Neural cell (in vitro differentiated cells): ENCODE results near the gene ZNF407.

Experiments
- CTCF ChIP-seq: fragments of 450-650 bp; IDR thresholded peaks from 2 replicates; pipeline ENCODE4 v1.5.1; 2014; ENCODE audit warnings: antibody characterized with exemption, mild to moderate bottlenecking, moderate library complexity; ENCODE audit not compliant: poor library complexity, severe bottlenecking
- EP300 ChIP-seq: fragments of 450-650 bp; conservative IDR thresholded peaks from 2 replicates; pipeline ENCODE4 v1.6.1; 2014; ENCODE audit warnings: antibody characterized with exemption, mild to moderate bottlenecking, moderate library complexity; ENCODE audit not compliant: poor library complexity, severe bottlenecking
- EZH2 ChIP-seq: fragments of 200-600, 300-800 bp; shearing (Covaris generic), sonication (generic); IDR thresholded peaks from 2 replicates; pipeline ENCODE4 v1.6.1; 2014; ENCODE audit warnings: antibody characterized with exemption, low read length, borderline replicate concordance, mild to moderate bottlenecking; ENCODE audit not compliant: insufficient read depth, poor library complexity, severe bottlenecking
- MXI1 ChIP-seq: fragments of 450-650 bp; conservative IDR thresholded peaks from 2 replicates; pipeline ENCODE4 v1.6.1; 2014; ENCODE audit warnings: antibody characterized with exemption, mild to moderate bottlenecking; ENCODE audit not compliant: poor library complexity, severe bottlenecking
- POLR2AphosphoS5 ChIP-seq: IDR thresholded peaks from 2 replicates; pipeline ENCODE4 v1.6.1; 2012
- RAD21 ChIP-seq: fragments of 450-650 bp; conservative IDR thresholded peaks from 2 replicates; pipeline ENCODE4 v1.6.1; 2014; ENCODE audit warnings: antibody characterized with exemption, mild to moderate bottlenecking, moderate library complexity
- REST ChIP-seq: IDR thresholded peaks from 2 replicates; pipeline ENCODE4 v1.6.1; 2012; ENCODE audit warnings: borderline replicate concordance
- SMC3 ChIP-seq: fragments of 450-650 bp; conservative IDR thresholded peaks from 2 replicates; pipeline ENCODE4 v1.6.1; 2014; ENCODE audit warnings: antibody characterized with exemption, mild to moderate bottlenecking, moderate library complexity; ENCODE audit not compliant: poor library complexity
- TAF1 ChIP-seq: IDR thresholded peaks from 2 replicates; pipeline ENCODE4 v1.6.1; 2012; ENCODE audit warnings: low read depth

DNA sequence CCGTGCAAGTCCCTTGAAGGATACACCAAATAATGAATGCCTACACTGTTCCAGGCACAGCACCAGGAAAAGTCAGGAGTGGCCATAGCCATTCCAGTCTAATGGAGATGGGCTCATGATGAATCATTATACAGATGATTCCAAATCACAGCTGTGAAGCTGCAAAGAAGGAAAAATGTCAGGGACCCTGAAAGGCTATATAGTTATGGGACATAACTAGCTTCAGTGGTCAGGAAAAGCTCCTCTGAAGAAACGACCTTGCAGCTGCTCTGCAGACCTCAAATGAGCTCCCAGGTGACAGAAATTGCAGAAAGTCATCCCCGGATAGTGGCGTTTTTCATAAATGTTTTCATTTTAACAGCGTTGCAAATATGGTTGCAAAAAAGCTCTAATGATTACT lies 410.5 kb downstream of the ZNF407 start:
- TF ChIP-seq CTCF: no peak
- TF ChIP-seq EP300: no peak
- no peak for TF ChIP-seq POLR2AphosphoS5
- TF ChIP-seq MXI1: no peak
- no peak for TF ChIP-seq REST
- no peak for TF ChIP-seq EZH2
- no peak for TF ChIP-seq TAF1
- TF ChIP-seq RAD21: no peak
- no peak for TF ChIP-seq SMC3
